AG10803 (cell line): Measurements from ENCODE around the gene SLC38A2.

Experiments used
- DNase-seq: peaks from one replicate; pipeline ENCODE4 v3.0.0; 2010; ENCODE audit warnings: low read depth
- H3K4me3 ChIP-seq: 2 replicates; pipeline ENCODE4 v1.5.1; 2011; ENCODE audit warnings: mild to moderate bottlenecking, low read length, control low read depth
- TF ChIP-seq, protein P1 (sequence below): conservative IDR thresholded peaks from 2 replicates; pipeline ENCODE4 v1.5.1; 2011; ENCODE audit warnings: mild to moderate bottlenecking, low read length, control low read depth, inconsistent platforms

SLC38A2 gene

DNA sequence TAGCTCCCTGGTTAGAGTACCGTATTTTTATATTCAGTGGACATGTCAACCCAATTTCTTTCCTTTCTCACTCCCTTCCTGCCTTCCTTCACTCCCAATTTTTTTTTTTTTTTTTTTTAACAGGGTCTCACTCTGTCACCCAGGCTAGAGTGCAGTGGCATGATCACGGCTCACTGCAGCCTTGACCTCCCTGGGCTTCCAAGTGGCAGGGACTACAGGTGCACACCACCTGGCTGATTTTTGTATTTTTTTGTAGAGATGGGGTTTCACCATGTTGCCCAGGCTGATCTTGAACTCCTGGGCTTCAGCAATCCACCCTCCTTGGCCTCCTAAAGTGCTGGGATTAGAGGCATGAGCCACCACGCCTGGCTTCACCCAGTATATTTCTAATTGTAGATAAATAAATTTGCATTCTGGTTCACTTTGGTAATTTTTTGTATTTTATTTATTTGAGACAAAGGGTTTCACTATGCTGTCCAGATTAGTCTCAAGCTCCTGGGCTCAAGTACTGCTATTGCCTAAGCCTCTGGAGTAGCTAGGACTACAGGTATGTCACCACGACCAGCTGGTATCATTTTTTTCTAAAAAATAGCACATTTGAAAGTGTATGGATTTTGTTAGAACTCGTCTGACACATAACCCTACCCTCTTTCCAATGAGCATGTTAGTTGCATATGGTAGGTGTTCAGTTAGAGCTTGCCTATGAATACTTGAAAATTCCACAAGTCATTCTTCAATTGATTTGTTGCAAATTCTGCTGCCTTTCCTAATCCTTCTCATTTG lies 15.7 kb downstream of the SLC38A2 start:
- TF ChIP-seq, protein P1, sequence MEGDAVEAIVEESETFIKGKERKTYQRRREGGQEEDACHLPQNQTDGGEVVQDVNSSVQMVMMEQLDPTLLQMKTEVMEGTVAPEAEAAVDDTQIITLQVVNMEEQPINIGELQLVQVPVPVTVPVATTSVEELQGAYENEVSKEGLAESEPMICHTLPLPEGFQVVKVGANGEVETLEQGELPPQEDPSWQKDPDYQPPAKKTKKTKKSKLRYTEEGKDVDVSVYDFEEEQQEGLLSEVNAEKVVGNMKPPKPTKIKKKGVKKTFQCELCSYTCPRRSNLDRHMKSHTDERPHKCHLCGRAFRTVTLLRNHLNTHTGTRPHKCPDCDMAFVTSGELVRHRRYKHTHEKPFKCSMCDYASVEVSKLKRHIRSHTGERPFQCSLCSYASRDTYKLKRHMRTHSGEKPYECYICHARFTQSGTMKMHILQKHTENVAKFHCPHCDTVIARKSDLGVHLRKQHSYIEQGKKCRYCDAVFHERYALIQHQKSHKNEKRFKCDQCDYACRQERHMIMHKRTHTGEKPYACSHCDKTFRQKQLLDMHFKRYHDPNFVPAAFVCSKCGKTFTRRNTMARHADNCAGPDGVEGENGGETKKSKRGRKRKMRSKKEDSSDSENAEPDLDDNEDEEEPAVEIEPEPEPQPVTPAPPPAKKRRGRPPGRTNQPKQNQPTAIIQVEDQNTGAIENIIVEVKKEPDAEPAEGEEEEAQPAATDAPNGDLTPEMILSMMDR = no peak
- DNase-seq = no peak
- H3K4me3 ChIP-seq = no peak overlapping the region

DNA sequence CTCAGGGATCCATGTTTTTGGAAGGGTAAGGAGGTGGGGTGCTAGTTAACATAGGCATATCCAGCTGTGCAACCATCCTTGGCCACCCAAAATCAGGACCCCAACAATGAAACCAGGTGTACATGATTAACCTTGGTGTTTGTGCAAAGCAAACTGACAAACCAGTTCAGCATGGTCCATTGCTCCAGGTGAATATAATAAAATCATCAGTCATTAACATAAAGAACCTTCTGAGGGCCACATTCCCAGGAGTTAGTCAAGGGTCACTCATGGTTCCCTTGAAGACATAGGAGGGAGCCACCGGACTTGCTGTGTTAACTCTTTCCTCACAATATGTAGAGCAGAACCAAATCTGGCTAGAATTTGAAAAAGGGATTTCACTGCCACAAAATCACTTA lies 17.8 kb downstream of the SLC38A2 start:
- no peak overlapping the region for H3K4me3 ChIP-seq
- DNase-seq = no peak
- TF ChIP-seq, protein P1 = no peak

DNA sequence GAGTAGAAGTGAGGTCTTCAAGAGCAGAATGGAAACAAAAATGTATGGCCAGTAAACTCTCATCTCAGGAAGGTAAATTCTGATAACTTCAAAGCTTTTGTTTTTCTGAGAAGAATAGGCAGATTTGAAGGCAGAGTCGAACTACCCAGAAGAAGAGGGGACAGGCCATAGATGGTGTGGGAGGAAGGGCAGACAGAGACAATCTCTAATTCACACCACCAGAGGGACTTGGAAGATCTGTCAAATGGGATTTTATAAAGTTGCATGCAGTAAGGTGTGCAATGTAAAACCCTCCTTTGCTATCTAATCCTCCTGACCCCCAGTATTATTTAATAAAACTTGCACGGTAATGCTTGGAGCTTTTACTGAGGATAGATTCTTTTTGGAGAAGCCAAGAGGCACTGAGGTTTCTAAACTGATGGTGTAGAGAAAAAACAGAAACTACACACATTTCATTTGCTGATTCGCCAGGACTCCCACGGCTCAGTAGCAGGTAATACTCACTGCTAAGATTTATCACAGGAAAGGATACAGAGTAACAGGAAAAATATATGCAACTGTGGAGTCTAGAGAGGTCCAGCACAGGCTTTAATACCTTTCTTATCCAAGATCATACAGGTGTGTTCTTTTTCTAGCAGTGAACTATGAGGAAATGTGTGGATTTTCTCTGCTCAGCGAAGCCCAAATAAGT lies 18.3 kb downstream of the SLC38A2 start:
- no peak for DNase-seq
- TF ChIP-seq, protein P1 = peak; percentile 24; the same call in 1 of the 2 replicates
- no peak overlapping the region for H3K4me3 ChIP-seq

DNA sequence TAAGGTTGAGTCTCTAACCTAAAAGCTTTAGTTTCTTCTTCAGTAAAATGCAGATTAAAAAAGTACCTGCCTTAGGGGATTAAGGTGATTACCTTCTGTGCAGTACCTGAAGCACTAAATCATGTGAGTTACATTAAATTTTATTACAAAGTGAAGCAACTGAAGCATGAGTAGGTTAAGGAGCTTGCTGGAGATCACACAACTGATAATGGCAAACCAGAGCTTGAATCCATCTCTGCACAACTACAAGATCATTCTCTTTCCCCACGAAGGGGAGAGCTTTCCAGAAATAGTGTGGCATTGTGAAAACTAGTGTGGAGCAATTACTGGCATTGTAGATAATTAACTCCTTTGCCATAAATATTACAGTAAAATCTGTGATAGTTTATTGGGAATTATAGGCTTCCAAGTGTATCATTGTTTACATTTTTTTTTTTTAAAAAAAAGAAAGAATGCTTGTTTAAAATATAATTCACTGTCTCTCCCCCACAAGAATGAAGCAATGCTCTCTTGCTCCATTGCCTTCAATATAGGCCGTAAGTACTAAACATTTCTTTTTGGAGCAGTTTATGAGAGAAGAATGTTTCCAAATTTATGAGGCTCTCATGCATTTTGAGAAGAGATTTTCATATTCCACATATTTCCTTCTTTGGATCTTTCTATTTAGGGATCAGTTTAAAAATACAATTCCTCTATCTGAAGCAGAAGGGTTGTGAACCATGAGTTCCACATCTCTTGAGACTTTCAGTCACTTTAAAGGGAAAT lies 20.5 kb downstream of the SLC38A2 start:
- TF ChIP-seq, protein P1 = no peak
- peak; percentile 94 for DNase-seq
- no peak overlapping the region for H3K4me3 ChIP-seq

DNA sequence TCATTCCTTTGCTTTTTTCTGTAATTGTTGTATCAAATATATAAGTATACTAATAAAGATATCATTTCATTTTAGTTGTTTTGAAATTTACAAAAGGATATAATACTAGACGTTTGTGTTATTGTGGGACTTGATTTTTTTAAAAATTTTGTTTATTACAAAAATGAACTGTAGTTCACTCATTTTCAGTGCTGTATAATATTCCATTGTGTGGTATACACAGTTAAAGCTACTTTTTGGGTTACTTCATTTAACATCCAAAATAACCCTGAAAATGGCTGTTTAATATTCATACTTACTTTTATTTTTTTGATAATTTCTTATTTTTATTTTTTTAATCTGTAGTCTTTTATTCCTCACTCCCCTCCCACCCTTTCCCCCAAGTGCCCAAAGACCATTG lies 21.4 kb downstream of the SLC38A2 start:
- no peak for DNase-seq
- TF ChIP-seq, protein P1 = no peak
- no peak overlapping the region for H3K4me3 ChIP-seq

DNA sequence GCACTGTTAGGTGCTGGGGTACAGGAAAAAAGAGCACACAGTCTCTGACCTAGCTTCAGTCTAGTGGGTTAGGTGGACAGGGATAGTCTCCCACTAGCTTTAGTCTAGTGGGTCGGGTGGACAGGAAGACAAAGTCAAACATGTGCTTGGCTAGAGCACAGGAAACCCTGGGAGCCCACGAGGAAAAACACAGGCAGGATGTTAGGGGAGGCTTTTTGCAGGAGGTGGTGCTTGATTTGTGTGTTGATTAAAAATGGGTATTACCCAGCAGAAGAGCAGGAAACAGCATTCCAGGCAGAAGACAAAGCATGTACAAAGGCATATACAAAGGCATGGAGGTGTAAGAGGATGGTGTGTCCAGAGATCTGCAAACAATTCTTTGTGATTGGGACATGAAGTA lies 23.3 kb downstream of the SLC38A2 start:
- TF ChIP-seq, protein P1 = no peak
- H3K4me3 ChIP-seq = no peak overlapping the region
- peak; percentile 4 for DNase-seq
